H1 (cell line): Measurements from ENCODE around the gene PHLDB3. TPM values are rescaled to one million over a fixed set of nuclear protein-coding genes. Genes with fewer than 3 reads are reported as not detected.

Experiments used
- FOSL1 ChIP-seq: IDR thresholded peaks from 2 replicates; pipeline ENCODE4 v1.6.1; 2011; ENCODE audit warnings: mild to moderate bottlenecking, low read depth, low read length, moderate library complexity; ENCODE audit not compliant: insufficient read depth
- POLR2A ChIP-seq, 2 experiments: IDR thresholded peaks; 1 replicate in 1 of 2; 2 replicates in 1 of 2; pipeline ENCODE4 v1.6.1; 2011; ENCODE audit warnings: low read depth in 2 of 2, low read length in 2 of 2, mild to moderate bottlenecking in 2 of 2; ENCODE audit errors: control extremely low read depth in 1 of 2
- RAD21 ChIP-seq, 2 experiments: IDR thresholded peaks in 1 of 2; conservative IDR thresholded peaks in 1 of 2; 2 replicates each; pipeline ENCODE4 v1.6.1; 2011; ENCODE audit warnings: low read depth in 2 of 2, low read length in 2 of 2, improper control_type of control experiment in 1 of 2, inconsistent platforms in 1 of 2, mild to moderate bottlenecking in 1 of 2, moderate library complexity in 1 of 2
- TBP ChIP-seq: IDR thresholded peaks from 2 replicates; pipeline ENCODE4 v1.6.1; 2011; ENCODE audit warnings: low read depth, low read length, improper control_type of control experiment
- polyA plus RNA-seq, 7 experiments: library from polyadenylated mRNA; depleted of rRNA in 3 of 7; stranded (reverse) in 5 of 7; unstranded in 2 of 7; fragments of >200 nt in 5 of 7; fragments of 200-250 nt in 2 of 7; gene quantifications; 1 replicate in 5 of 7; 2 replicates in 1 of 7; 4 replicates in 1 of 7; pipeline versions ENCODE4 v1.2.1 to v1.2.3, GENCODE V29; 2011 to 2013; ENCODE audit warnings: missing spikeins in 2 of 7, mixed read lengths in 2 of 7
- total RNA-seq: library from RNA; stranded (reverse); fragmentation: NEBNext Ultra II Directional; extraction: Animal tissue kit (Norgen Biotek cat#: 25700); gene quantifications from 2 replicates; pipeline ENCODE4 v1.2.1, GENCODE V29; 2021
- TF ChIP-seq, protein P1 (sequence below): IDR thresholded peaks from 2 replicates; pipeline ENCODE4 v1.6.1; 2012; ENCODE audit warnings: inconsistent platforms
- TF ChIP-seq, protein P2 (sequence below): IDR thresholded peaks from 2 replicates; pipeline ENCODE4 v1.6.1; 2012; ENCODE audit warnings: inconsistent platforms

PHLDB3 gene
- total and polyA plus RNA-seq, 2 of the 8 experiments (the other 6 are each of a cell fraction or from before 2014, with no cell fraction given) = 4.0 to 8.5 TPM

DNA sequence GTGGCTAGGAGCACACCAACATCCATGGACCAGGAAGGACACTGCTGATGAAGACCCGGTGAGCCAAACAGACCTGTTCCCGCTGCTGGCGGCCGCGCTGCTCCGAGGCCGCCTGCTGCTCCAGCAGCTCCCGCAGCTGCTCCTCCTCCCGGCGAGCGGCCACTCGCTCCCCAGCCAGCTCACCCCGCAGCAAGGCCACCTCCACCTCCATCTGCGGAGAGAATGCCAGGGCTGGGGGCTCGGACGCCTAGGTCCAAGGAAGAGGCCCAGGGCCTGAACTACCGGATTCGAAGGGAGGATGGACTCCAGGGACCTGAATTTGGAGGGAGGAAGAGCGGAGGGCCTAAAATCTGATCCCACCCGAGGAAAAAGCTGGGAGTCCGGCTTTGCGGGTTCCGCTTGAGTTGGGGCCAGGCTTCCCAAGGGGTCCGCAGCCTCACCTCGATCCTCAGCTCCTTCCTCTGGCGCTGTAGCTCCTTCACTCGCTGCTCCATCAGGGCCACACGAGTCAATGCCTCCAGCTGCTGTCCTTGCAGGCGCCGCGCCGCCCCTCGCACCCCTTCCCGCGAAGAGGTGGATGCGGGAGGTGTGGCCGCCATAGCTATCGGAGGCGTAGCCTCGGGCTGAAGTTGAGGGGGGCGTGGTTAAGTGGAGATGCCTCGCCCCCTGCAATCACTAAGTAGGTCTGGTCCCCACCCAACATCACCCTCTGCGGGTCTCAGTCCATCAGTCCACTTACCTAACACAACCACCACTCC lies 2.7 kb downstream of the PHLDB3 start (continued):
- TF ChIP-seq FOSL1 (no peak), POLR2A (IDR thresholded peaks at IDR 0.05; ENCODE audit: control extremely low read depth in 1 of 2, low read depth in 2 of 2, low read length in 2 of 2) (peak in 1 of 2 experiments; percentile 10; a peak in 1 of 3 replicates), RAD21 (IDR thresholded peaks at IDR 0.05 in 1 of 2, conservative IDR thresholded peaks at IDR 0.05 in 1 of 2; ENCODE audit: low read depth in 2 of 2, low read length in 2 of 2) (no peak), TBP (peak; percentile 1; the same call in 1 of the 2 replicates)
- TF ChIP-seq, protein P1, sequence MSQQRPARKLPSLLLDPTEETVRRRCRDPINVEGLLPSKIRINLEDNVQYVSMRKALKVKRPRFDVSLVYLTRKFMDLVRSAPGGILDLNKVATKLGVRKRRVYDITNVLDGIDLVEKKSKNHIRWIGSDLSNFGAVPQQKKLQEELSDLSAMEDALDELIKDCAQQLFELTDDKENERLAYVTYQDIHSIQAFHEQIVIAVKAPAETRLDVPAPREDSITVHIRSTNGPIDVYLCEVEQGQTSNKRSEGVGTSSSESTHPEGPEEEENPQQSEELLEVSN = peak; percentile 64
- TF ChIP-seq, protein P2, sequence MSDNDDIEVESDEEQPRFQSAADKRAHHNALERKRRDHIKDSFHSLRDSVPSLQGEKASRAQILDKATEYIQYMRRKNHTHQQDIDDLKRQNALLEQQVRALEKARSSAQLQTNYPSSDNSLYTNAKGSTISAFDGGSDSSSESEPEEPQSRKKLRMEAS = peak; percentile 39
